Kidney tubule cell (primary cell): Measurements from ENCODE around the gene ATP11A.
"Not testable (repeated sequence)": the region's sequence is repeated elsewhere in the genome, so short reads cannot be mapped to it uniquely, and the experiment has no call there.

ENCODE experiments used
- DNase-seq: peaks from one replicate; pipeline ENCODE4 v3.0.0-alpha.2; 2018; ENCODE audit warnings: low spot score

The ATP11A gene

DNA sequence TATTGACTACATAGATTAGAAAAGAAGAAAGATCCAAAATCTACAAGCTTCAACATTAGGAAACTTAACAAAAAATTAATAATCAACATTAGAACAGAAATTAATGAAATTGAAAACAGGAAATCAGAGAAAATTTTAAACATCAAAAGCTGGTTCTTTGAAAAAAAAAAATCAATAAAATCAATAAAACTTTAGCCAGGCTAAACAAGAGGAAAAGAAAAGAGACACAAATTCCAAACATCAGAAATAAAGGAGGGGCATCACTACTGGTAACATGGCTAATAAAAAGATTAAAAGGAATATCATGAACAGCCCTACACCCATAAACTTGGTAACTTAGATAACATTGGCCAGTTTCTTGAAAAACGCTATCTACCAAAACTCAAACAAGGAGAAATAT lies 110.2 kb downstream of the ATP11A start:
- DNase-seq = no peak

- DNase-seq = not testable (repeated sequence)
These were observed 111.0 kb downstream of the ATP11A start for GRCh38 chr13:112800807-112801206.

- no peak for DNase-seq
These were observed 113.0 kb downstream of the ATP11A start for GRCh38 chr13:112802802-112803195.

- no peak for DNase-seq
These were observed 113.6 kb downstream of the ATP11A start for GRCh38 chr13:112803422-112803821.

DNA sequence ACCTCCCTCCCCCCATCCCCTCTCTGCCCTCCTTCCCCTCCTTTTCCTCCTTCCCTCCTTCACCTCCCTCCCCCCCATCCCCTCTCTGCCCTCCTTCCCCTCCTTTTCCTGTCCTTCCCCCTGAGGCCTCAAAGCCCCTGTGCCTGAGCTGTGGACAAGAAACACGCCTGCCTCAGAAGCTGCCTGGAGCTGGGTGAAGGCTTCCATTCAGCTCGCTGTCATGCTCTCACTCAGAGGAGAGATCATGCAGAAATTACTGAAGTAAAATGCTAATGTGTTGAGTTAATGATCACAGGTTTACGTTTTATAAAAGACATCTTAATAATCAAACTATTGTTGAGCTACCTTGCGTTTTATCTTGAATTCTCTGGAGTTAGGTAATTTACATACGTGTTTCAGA lies 114.5 kb downstream of the ATP11A start:
- no peak for DNase-seq

GRCh38 chr13:112806739-112807652 lies 117.2 kb downstream of the ATP11A start:
- DNase-seq = peak; percentile 66

- DNase-seq = no peak
These were observed 118.0 kb downstream of the ATP11A start for GRCh38 chr13:112807653-112808376.

- no peak for DNase-seq
These were observed 118.7 kb downstream of the ATP11A start for GRCh38 chr13:112808377-112809140.

- DNase-seq = no peak
These were observed 119.8 kb downstream of the ATP11A start for GRCh38 chr13:112809332-112810315.

DNA sequence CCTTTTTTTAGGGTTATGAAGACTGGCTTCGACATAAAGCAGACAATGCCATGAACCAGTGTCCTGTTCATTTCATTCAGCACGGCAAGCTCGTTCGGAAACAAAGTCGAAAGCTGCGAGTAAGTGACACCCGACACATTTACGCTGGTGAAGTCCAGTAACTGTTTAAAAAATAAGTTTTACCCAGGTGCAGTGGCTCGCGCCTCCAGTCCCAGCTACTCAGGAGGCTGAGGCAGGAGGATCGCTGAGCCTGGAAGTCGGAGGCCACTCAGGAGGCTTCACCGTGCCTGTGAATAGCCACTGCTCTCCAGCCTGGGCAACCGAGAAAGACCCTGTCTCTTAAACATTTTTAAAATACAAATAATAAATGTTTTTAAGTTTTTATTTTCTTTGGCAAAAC lies 120.8 kb downstream of the ATP11A start:
- no peak for DNase-seq

DNA sequence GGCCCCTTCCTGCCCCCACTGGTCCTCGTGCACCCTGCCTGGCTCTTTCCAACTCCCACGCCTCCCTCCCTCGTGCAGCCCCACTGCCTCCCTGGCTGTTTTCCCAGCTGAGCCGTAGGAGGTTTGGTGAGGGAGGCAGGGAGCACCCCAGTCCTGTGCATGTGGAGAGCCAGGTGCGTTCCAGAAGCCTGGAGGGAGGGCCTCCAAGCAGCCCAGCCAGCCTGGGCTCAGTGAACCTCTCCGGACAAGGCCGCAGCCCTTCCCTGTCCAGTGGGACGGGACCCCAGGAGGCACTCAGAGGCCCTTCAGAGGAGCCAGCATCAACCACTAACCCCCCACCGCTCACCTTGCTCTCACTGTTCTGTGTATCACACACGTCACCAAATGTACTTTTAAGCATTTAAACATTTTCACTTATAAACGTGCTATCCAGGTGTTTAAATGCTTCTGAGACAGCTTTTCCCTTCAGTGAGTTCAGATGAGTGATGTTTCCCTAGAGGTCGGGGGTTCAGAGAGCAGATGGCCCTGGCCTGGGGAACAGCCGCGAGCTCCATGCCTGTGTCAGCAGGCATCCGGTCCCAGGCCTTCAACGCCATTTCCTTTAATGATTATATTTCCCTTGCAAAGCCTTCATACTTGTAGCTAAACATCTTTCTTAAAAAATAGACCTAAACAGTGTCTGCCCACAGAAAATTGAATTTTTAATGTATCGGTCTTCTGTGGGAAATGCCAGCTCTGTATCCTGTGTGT lies 122.6 kb downstream of the ATP11A start:
- DNase-seq = no peak

- no peak for DNase-seq
These were observed 123.7 kb downstream of the ATP11A start for GRCh38 chr13:112813552-112813951.

- DNase-seq = peak; percentile 29
These were observed 125.2 kb downstream of the ATP11A start for GRCh38 chr13:112814905-112815585.

DNA sequence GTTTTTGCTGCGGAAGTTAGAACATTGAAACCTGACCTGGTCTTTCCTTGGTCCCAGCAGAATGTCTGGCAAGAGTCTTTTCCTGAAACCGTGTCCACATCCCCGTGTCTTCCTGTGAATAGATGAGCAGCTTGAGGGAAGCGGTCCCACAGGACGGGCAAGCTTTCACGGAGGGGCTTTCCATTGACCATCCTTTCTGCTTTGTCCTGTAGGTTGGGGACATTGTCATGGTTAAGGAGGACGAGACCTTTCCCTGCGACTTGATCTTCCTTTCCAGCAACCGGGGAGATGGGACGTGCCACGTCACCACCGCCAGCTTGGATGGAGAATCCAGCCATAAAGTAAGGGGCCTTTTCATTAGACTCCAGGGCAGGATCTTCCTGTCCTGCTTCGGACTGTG lies 126.0 kb downstream of the ATP11A start:
- DNase-seq = no peak

DNA sequence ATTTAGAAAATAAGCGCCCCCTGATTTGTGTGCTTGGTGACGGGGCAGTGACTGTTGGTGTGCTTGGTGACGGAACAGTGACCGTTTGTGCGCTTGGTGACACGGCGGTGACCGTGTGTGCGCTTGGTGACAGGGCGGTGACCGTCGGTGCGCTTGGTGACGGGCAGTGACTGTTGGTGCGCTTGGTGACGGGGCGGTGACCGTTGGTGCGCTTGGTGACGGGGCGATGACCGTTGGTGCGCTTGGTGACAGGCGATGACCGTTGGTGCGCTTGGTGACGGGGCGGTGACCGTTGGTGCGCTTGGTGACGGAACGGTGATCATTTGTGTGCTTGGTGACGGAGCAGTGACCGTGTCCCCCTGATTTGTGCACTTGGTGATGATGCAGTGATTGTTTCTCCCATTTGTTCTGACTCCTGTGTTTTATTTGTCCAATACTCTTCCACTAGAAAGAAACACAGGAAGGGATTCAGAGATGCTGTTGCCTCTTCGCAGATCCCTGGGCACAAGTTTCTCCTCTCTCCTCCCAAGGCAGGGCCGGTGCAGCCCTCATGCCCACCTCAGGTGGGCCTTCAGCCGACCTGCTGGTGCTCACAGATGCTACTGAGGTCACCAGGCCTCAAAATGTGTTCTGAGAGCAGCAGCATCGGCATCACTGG lies 128.3 kb downstream of the ATP11A start:
- no peak for DNase-seq

DNA sequence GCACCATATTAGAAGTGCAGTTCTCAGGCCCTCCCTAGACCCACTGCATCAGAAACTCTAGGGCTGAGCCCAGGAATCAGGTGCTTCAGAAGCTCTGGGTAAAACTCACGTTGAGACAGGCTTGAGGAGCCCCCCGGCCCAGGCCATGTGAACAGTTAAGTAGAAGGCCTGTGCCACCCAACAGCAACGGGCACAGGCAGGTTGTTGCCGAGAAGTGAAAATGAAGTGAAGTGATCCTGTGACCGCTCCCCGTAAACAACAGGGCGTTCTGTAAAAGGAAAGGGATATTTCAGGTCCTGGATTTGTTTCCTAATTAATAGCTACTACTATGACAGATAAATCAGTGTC lies 128.8 kb downstream of the ATP11A start:
- DNase-seq = no peak

GRCh38 chr13:112819111-112819510 lies 129.3 kb downstream of the ATP11A start:
- DNase-seq = no peak

DNA sequence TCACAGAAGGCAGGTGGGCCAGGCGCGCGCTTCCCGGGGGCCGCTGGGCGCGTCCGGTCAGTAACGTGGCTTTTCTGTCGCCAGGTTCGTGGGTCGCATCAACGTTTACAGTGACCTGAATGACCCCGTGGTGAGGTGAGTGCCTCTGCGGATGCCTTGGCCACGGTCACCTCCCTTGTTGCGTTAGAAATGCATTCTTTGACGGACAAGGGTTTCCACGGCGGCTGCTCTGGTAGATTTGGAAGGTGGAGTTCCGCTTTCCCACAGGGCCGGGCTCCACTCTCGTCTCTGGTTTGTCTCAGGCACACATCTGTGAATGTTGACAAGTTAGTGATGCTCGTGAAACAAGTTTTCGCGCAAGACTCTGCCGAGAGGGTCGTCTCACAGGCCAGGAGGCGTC lies 130.0 kb downstream of the ATP11A start:
- no peak for DNase-seq

DNA sequence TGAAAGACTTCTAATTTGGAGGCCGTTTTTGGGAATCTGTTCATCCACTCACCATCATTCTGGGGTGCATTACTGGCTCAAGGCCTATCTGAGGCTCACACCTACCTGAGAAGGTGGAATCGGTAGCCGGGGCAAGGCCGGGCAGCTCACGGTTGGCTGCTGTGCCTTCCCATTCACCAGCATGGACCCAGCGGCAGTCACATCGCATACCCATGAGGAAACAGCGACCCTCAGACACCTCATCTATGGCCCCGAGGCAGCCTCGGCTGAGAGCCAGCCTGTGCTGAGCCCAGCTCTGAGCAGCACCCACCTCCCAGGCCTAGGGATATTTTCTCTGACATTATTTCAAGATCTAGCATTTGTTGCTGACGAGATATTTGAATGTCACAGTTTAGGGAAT lies 130.5 kb downstream of the ATP11A start:
- DNase-seq = no peak
